ENCODE measurements around the gene FBH1. TPM values are rescaled to one million over a fixed set of nuclear protein-coding genes. Genes with fewer than 3 reads are reported as not detected.
"Not testable (repeated sequence)": the region's sequence is repeated elsewhere in the genome, so short reads cannot be mapped to it uniquely, and the experiment has no call there.

Gene FBH1
- total RNA-seq, 1 experiment from 2014 or later, result 93.3 TPM

DNA sequence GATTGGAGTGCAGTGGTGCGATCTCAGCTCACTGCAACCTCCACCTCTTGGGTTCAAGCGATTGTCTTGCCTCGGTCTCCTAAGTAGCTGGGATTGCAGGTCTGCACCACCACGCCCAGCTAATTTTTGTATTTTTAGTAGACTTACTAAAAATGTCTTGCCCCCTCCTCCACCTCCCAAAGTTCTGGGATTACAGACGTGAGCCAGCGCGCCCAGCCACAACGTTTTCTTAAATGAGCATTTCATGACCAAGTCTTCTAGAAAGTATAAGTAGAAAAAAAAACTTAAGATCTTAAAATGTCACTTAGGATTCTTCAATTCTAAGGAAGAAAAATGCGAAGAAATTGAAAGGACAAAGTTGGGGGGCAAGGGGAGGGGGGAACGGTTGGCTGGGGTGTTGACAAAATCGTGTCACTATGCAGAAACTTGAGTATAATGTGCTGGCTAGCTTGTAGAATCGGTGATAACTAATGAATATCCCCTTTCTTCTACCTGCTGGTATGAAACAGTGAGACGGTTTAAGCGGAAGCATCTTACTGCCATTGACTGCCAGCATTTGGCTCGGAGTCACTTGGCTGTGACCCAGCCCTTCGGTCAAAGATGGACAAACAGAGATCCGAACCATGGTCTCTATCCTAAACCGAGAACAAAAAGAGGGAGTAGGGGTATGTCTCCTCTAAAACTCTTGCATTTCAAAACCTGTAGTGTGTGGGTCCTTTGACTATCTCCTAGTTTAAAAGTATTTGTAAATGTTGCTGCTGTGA lies 12.7 kb downstream of the FBH1 start:
- no peaks in the 10 kb centered on the region for H3K27me3 ChIP-seq (replicated peaks)
- no peaks in the 10 kb centered on the region for H3K4me1 ChIP-seq (replicated peaks)
- H3K4me3 ChIP-seq, result no peak overlapping the region
- peaks cover 19% of the 10 kb centered on the region for H3K36me3 ChIP-seq
- no peaks in the 10 kb centered on the region for H3K9me3 ChIP-seq (replicated peaks)
- DNase-seq (ENCODE audit: low read depth in 1 of 2, low spot score in 2 of 2), result no peak
- no peak overlapping the region for H3K27ac ChIP-seq

DNA sequence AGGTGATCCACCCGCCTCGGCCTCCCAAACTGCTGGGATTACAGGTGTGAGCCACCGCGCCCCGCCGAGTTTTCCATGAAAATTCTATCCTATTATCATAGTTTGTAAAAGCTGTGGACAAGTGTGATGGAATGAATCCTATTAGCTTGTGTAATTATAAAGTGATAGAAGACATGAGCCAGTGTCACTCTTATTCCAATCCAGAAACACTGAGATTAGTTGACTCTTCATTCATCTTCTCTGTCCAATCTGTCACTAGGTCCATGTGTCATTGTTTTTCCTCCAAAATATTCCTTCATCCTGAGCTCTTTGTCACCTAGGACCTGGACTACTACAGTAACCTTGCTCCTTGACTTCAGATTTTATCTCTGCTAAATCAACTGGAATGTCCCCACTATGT lies 13.5 kb downstream of the FBH1 start:
- Histone ChIP-seq H3K4me3 (no peak overlapping the region), H3K27ac (no peak overlapping the region), H3K27me3 (replicated peaks) (no peaks in the 10 kb centered on the region), H3K36me3 (peaks cover 21% of the 10 kb centered on the region), H3K9me3 (replicated peaks) (no peaks in the 10 kb centered on the region), H3K4me1 (replicated peaks) (no peaks in the 10 kb centered on the region)
- DNase-seq (ENCODE audit: low read depth in 1 of 2, low spot score in 2 of 2), result no peak

DNA sequence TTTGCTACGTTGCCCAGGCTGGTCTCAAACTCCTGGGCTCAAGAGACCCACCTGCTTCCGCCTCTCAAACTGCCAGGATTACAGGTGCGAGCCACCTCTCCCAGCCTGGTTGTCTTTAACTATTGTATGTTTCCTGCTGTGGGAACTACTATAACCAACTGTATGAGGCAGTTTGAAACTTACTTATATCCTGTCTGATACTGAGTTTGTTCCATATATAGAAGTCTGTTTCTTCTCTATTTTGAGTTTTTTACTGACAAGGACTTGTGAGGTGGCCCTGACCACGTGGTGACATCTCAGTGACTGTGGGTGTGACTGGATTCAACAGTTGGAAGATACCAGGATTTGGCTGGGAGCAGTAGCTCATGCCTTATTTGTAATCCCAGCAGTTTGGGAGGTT lies 14.2 kb downstream of the FBH1 start:
- Histone ChIP-seq H3K4me1 (replicated peaks) (no peaks in the 10 kb centered on the region), H3K9me3 (replicated peaks) (no peaks in the 10 kb centered on the region), H3K27me3 (replicated peaks) (no peaks in the 10 kb centered on the region), H3K36me3 (peaks cover 28% of the 10 kb centered on the region), H3K4me3 (no peak overlapping the region), H3K27ac (no peak overlapping the region)
- no peak for DNase-seq (ENCODE audit: low read depth in 1 of 2, low spot score in 2 of 2)

DNA sequence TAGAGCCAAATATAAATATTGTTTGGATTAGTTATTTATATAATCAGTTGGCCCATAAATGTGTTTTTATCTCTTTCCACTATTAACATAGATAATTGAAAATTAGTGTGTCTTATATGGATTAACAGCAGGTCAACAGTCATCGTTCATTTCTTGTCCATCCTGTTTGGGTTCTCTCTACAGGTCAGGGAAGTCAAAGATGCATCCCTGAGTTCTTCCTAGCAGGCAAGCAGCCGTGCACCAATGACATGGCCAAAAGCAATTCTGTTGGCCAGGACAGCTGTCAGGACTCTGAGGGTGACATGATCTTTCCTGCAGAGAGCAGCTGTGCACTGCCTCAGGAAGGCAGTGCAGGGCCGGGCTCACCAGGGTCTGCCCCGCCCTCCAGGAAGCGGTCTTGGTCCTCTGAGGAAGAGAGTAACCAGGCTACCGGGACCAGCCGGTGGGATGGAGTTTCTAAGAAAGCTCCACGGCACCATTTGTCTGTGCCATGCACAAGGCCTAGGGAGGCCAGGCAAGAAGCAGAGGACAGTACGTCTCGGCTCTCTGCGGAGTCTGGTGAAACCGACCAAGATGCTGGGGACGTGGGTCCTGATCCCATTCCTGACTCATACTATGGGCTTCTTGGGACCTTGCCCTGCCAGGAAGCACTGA lies 15.9 kb downstream of the FBH1 start:
- H3K36me3 ChIP-seq, result peaks cover 45% of the 10 kb centered on the region
- no peak overlapping the region for H3K27ac ChIP-seq
- no peaks in the 10 kb centered on the region for H3K27me3 ChIP-seq (replicated peaks)
- no peaks in the 10 kb centered on the region for H3K4me1 ChIP-seq (replicated peaks)
- no peaks in the 10 kb centered on the region for H3K9me3 ChIP-seq (replicated peaks)
- DNase-seq (ENCODE audit: low read depth in 1 of 2, low spot score in 2 of 2), result no peak
- no peak overlapping the region for H3K4me3 ChIP-seq

DNA sequence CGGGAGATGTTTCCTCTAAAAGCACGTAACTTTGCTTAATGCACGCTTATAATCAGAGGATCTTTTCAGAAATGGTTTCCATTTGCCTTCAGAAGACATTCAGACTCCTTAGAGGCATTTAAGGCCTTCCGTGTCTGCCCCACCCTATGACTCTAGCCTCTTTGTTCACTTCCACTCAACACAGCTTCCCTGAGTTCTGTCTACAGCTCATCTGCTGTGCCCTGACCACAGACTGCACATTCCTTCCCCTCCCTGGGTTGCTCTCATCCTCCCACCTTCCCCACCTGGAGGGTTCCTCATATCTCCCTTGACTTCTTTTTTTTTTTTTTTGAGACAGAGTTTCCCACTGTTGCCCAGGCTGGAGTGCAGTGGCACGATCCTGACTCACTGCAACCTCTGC lies 16.6 kb downstream of the FBH1 start:
- DNase-seq (ENCODE audit: low read depth in 1 of 2, low spot score in 2 of 2), result no peak
- Histone ChIP-seq H3K27ac (no peak overlapping the region), H3K36me3 (peaks cover 52% of the 10 kb centered on the region), H3K9me3 (replicated peaks) (no peaks in the 10 kb centered on the region), H3K4me3 (no peak overlapping the region), H3K4me1 (replicated peaks) (no peaks in the 10 kb centered on the region), H3K27me3 (replicated peaks) (no peaks in the 10 kb centered on the region)

DNA sequence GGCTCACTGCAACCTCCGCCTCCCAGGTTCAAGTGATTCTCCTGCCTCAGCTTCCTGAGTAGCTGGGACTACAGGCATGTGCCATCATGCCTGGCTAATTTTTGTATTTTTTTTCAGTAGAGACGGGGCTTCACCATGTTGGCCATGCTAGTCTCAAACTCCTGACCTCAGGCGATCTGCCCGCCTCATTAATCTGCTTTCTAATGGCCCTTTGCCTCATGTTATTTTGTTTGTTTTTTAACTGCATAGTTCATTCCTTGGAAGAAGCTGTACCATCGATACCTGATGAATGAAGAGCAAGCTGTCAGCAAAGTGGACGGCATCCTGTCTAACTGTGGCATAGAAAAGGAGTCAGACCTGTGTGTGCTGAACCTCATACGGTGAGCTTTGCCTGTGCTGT lies 18.6 kb downstream of the FBH1 start:
- not testable (repeated sequence) for H3K4me3 ChIP-seq; H3K27me3 ChIP-seq (replicated peaks); H3K4me1 ChIP-seq (replicated peaks); H3K9me3 ChIP-seq (replicated peaks); H3K27ac ChIP-seq; DNase-seq (ENCODE audit: low read depth in 1 of 2, low spot score in 2 of 2)
- peaks cover 68% of the 10 kb centered on the region for H3K36me3 ChIP-seq

DNA sequence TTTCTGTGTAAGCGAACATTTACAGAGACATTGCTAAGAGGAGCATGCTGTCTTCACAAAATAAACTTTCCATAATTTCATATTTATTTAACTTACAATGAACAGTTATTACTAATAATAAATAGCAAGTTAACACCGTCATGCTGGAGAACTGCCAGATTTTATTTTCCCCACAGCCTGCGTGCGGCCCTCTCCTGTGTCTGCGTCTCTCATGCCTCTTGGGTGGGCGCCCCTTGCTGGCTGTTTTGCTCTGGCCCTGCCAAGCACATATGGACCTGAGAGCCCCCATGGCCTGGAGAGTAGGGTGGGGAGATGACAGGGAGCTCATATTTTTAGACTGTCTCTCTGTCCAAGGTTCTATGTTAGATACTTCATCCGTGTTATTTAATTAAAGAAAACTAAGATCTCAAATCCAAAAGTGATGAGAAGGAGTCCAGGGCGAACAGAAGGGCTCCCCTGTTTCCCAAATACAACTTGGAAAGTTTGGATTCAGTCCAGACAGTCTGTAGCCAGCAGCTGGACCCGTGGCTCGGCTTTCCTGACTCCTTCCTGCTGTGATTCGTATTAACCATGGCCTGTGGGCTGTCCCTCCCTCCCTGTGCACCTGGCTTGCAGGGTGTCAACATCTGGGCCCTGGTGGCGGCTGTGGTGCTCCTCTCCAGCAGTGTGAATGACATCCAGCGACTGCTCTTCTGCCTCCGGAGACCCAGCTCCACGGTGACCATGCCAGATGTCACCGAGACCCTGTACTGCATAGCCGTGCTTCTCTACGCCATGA lies 20.5 kb downstream of the FBH1 start:
- DNase-seq (ENCODE audit: low read depth in 1 of 2, low spot score in 2 of 2), result no peak
- Histone ChIP-seq H3K4me3 (no peak overlapping the region), H3K36me3 (peaks cover 86% of the 10 kb centered on the region), H3K27me3 (replicated peaks) (no peaks in the 10 kb centered on the region), H3K9me3 (replicated peaks) (no peaks in the 10 kb centered on the region), H3K27ac (no peak overlapping the region), H3K4me1 (replicated peaks) (no peaks in the 10 kb centered on the region)

DNA sequence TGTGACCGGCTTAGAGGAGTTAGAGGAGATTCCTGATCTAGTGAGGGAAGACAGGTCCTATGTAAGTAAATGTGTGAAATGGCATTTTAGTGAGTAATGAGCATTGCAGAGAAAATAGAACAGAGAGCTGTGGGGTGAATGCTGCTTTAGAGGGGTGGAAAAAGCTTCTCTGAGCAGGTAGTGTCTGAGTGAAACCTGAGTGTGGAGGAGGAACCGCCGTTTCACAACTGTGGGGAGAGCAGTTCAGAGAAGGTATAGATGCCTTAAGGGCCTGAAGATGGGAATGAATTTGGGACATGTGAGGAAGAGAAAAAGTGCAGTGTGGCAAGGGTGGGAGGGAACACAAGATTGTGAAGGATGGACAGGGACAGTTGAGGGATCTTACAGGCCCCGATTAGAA lies 21.6 kb downstream of the FBH1 start:
- Histone ChIP-seq H3K36me3 (peaks cover 85% of the 10 kb centered on the region), H3K4me3 (no peak overlapping the region), H3K27ac (no peak overlapping the region), H3K27me3 (replicated peaks) (no peaks in the 10 kb centered on the region), H3K4me1 (replicated peaks) (no peaks in the 10 kb centered on the region), H3K9me3 (replicated peaks) (no peaks in the 10 kb centered on the region)
- DNase-seq (ENCODE audit: low read depth in 1 of 2, low spot score in 2 of 2), result no peak

DNA sequence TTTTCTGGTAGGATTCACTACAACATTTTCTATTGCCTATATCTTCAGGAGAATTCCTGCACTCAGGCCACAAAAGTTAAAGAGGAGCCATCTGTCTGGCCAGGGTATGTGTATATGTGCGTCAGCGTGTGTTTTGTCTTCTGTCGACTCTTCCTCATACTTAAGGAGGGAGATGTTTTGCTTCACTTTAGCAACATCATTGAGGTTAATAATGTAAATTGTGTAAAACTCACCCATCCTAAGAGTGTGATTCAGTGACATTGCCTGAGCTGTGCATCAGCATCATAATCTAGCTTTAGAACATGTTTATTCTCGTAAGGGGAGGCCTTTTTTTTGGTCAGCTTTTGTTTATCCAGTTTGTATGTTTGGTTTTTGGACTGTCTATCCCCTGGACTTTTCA lies 23.7 kb downstream of the FBH1 start:
- Histone ChIP-seq H3K27me3 (replicated peaks) (no peaks in the 10 kb centered on the region), H3K36me3 (peaks cover 89% of the 10 kb centered on the region), H3K27ac (no peak overlapping the region), H3K4me3 (no peak overlapping the region), H3K9me3 (replicated peaks) (no peaks in the 10 kb centered on the region), H3K4me1 (replicated peaks) (no peaks in the 10 kb centered on the region)
- DNase-seq (ENCODE audit: low read depth in 1 of 2, low spot score in 2 of 2), result no peak

DNA sequence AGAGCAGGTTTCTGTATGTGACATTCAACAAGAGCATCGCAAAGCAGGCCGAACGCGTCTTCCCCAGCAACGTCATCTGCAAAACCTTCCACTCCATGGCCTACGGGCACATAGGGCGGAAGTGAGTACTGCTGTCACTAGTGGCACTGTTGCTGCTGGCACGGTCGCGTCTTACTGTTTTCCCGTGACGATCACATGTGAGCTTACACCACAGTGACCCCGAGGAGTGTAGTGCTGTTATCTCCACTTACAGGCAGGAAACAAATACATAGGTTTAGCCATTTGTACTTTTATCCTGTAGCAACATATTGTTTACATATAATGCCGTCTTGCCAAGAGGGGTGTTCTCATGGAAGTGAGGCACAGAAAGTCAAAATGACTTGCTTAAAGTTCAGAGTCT lies 25.4 kb downstream of the FBH1 start:
- no peak for DNase-seq (ENCODE audit: low read depth in 1 of 2, low spot score in 2 of 2)
- Histone ChIP-seq H3K27ac (no peak overlapping the region), H3K36me3 (peaks cover 86% of the 10 kb centered on the region), H3K4me1 (replicated peaks) (no peaks in the 10 kb centered on the region), H3K9me3 (replicated peaks) (no peaks in the 10 kb centered on the region), H3K27me3 (replicated peaks) (no peaks in the 10 kb centered on the region), H3K4me3 (no peak overlapping the region)

DNA sequence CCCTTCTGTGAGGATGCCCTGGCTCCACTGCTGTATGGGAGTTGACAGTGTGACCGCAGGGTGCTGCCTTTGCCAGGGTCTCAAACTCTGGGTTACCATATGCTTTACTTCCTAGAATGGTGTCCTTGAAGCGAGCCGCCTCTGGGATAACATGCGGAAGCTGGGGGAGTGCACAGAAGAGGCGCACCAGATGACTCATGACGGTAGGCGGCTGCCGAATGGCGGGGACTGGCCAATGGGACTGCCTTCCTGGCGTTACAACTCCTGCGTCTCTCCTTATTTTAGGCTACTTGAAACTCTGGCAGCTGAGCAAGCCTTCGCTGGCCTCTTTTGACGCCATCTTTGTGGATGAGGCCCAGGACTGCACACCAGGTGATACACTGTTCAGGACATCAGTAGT lies 27.3 kb downstream of the FBH1 start:
- H3K9me3 ChIP-seq (replicated peaks), result no peaks in the 10 kb centered on the region
- H3K4me1 ChIP-seq (replicated peaks), result no peaks in the 10 kb centered on the region
- H3K27me3 ChIP-seq (replicated peaks), result no peaks in the 10 kb centered on the region
- peaks cover 86% of the 10 kb centered on the region for H3K36me3 ChIP-seq
- H3K27ac ChIP-seq, result no peak overlapping the region
- no peak overlapping the region for H3K4me3 ChIP-seq
- DNase-seq (ENCODE audit: low read depth in 1 of 2, low spot score in 2 of 2), result no peak

DNA sequence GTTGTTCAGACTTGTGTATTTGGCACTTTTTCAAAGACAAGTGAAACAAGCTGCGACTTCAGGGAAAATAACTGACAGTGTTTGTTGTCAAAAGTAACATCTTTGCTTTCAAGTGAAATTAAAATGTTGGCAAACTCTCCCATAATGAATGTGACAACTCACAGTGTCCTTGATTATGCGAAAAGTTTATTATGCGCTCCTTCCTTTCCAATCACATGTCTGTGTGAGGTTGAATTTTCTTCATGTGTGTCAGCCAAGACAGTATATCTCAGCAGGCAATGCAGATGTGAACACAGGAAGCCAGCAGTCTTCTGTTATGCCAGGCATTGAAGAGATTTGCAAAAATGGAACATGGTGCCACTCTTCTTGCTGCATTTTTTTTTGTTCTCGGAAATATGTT lies 28.7 kb downstream of the FBH1 start:
- Histone ChIP-seq H3K27me3 (replicated peaks) (no peaks in the 10 kb centered on the region), H3K4me1 (replicated peaks) (no peaks in the 10 kb centered on the region), H3K27ac (no peak overlapping the region), H3K4me3 (no peak overlapping the region), H3K36me3 (peaks cover 88% of the 10 kb centered on the region), H3K9me3 (replicated peaks) (no peaks in the 10 kb centered on the region)
- no peak for DNase-seq (ENCODE audit: low read depth in 1 of 2, low spot score in 2 of 2)

DNA sequence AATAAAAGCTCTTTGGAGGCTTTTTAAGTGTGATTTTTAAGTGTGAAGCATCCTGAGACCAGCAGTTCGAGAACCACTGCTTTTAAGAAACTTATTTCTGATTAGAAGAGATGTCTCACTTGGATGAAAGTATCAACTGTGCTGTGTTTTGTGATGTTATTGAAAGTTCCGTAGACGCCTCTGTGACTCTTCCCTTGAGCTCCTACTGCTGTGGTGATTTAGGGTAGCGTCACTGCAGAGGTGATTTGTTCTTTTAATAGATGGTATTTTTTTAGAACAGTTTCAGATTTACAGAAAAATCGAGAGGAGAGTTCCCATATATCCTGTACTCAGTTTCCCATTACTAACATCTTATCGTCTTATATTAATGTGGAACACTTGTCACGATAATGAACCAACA lies 29.5 kb downstream of the FBH1 start:
- Histone ChIP-seq H3K27ac (no peak overlapping the region), H3K4me3 (no peak overlapping the region), H3K27me3 (replicated peaks) (no peaks in the 10 kb centered on the region), H3K36me3 (peaks cover 88% of the 10 kb centered on the region), H3K4me1 (replicated peaks) (no peaks in the 10 kb centered on the region), H3K9me3 (replicated peaks) (no peaks in the 10 kb centered on the region)
- no peak for DNase-seq (ENCODE audit: low read depth in 1 of 2, low spot score in 2 of 2)

DNA sequence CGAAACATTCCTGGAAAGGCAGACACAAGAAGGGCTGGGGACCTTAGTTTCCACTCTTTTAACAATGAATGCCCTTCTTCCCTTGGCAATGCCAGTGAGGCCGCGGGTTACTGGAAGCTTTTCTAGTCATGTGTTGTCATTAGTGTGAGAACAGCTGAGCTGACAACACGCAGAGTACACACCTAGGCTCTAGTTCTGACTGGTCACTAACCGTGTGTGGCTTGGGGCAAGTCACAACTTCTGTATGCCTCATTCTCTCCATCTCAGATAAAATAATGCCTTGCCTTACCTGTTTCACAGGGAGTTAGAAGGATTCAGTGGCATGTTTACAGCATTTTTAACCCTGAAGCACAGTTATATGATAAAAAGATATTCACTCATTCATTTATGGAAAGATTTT lies 31.7 kb downstream of the FBH1 start:
- Histone ChIP-seq H3K27ac (no peak overlapping the region), H3K4me3 (no peak overlapping the region), H3K9me3 (replicated peaks) (no peaks in the 10 kb centered on the region), H3K27me3 (replicated peaks) (no peaks in the 10 kb centered on the region), H3K4me1 (replicated peaks) (no peaks in the 10 kb centered on the region), H3K36me3 (peaks cover 92% of the 10 kb centered on the region)
- DNase-seq (ENCODE audit: low read depth in 1 of 2, low spot score in 2 of 2), result no peak

Data from SJSA1 (cell line).